ENCODE data around the gene BLTP3B. TPM values are rescaled to one million over a fixed set of nuclear protein-coding genes. Genes with fewer than 3 reads are reported as not detected.

Gene BLTP3B
- total RNA-seq, 1 donor from 2014 or later = 8.6 TPM

DNA sequence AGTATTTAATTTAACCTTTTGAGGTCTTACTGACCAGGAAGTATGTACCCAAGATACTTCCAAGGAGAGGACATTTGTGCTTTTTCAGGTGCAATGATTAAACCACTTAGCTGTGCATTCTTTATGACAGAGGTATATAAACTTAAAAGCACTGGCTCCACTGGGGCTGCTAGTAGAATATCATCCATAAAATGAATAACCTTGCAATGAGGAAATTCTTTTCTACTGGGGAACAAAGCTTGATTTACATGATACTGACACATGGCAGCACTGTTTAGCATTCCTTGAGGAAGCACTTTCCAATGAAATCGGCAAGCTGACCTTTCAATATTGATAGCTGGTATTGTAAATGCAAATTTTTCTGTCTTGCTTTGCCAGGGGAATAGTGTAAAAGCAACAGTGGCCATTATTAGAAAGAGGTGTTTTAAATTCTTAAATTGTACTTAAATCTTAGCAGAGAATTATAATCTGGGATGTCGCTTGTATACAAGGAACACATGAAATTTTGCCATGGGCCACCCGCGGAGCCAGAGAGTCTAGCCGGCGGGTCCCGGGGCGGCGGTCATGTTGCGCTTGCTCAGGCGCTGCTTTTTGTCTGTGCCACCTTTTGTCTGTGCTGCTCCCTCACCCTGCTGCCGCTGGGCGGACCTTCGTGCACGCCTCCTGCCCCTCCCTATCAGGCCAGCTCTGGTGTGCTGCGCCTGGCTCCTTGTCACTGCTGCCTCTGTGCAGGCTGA, 20.9 kb upstream of the BLTP3B start:
- DNase-seq (ENCODE audit: extremely low read depth, low read depth, low spot score) = no peak

DNA sequence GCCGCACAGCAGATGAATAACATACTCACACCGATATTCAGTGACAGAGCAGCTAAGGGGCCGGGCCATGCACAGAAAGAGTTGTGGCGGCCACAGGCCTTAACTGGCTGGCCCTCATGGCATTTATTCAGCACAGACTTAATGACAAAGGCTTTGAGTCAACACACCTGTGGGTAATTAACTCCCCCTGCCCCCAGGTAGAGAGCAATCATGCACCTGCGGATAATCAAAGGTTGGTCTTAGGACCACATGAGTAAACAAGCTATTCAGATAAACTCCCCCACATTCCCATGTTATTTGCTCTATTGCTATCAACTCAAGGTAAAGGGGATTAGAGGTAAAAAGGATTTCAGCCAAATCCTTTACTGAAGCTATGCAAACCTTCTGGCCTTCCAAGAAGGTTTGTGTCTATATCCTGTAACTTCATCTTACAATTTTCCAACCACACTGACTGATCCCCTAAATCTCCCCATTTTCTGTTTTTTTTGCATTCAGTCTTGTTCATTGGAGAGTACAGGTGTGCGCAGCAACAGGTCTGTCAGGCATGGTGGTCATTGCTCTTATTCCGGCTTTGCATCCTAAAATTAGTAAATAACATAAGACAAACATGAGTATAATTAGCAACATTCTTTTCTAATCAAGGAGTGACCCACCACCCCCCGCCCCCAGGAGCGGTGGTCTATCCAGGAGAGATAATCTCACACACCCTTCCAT, 16.9 kb upstream of the BLTP3B start:
- DNase-seq (ENCODE audit: extremely low read depth, low read depth, low spot score) = no peak

GRCh38 chr12:100158535-100158934, 15.9 kb upstream of the BLTP3B start:
- no peak for DNase-seq (ENCODE audit: extremely low read depth, low read depth, low spot score)

GRCh38 chr12:100157427-100157821, 14.8 kb upstream of the BLTP3B start:
- no peak for DNase-seq (ENCODE audit: extremely low read depth, low read depth, low spot score)

DNA sequence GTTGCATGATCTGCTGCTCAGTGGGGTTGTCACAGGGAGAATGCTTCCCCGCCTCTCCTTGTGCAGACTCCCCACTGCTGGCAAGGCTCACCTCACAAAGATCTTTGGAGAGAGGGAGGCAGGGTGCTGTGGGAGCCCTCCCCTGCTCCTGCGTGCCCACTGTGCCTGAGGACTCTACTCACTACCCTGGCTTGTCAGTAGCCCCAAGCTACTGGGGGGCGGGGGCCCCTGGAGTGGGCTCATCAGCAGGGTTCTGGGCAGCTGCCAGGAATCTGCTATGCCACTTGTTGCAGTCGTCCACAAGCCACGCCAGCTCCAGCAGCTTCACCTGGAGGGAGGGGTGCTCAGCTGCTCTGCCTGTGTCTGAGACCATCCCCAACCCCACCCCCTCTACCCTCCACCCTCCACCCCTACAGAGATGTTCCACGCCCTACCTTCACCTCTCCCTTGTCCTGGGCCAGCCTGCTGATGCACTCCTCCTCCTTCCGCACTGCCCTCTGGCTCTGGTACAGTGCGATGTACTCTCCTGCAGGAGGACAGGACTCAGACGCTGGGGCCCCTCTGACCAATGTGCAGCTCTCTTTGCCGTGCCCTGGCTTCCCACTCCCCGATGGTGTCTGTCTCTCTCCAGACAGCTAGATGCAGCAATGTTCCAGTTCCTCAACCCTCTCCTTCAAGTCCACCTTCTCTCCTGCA, 14.2 kb upstream of the BLTP3B start:
- no peak for DNase-seq (ENCODE audit: extremely low read depth, low read depth, low spot score)

- no peak for DNase-seq (ENCODE audit: extremely low read depth, low read depth, low spot score)
These were observed 12.0 kb upstream of the BLTP3B start for GRCh38 chr12:100154474-100155247.

GRCh38 chr12:100153131-100153530, 10.5 kb upstream of the BLTP3B start:
- no peak for DNase-seq (ENCODE audit: extremely low read depth, low read depth, low spot score)

DNA sequence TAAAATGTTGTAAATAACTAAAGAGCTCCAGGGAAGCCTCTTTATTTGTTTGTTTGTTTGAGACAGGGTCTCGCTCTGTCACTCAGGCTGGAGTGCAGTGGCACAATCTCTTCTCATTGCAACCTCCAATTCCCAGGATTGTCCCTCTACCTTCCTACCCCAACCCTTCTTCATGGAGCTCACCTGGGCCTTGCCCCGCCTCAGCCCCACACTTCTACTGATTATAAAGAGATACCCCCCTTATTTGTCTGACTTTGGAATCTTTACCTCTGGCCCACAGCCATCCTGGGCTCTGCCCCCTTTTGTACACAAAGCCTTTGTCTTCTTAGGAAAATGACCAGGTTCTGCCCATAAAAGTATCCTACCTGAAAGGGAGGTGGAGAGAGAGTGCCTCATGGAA, 9.1 kb upstream of the BLTP3B start:
- no peak for DNase-seq (ENCODE audit: extremely low read depth, low read depth, low spot score)

- no peak for DNase-seq (ENCODE audit: extremely low read depth, low read depth, low spot score)
These were observed 3.6 kb upstream of the BLTP3B start for GRCh38 chr12:100146252-100146651.

- DNase-seq (ENCODE audit: extremely low read depth, low read depth, low spot score) = no peak
These were observed 3.0 kb upstream of the BLTP3B start for GRCh38 chr12:100145643-100146042.

GRCh38 chr12:100141998-100142850, 450 bp downstream of the BLTP3B start:
- DNase-seq (ENCODE audit: extremely low read depth, low read depth, low spot score) = no peak

DNA sequence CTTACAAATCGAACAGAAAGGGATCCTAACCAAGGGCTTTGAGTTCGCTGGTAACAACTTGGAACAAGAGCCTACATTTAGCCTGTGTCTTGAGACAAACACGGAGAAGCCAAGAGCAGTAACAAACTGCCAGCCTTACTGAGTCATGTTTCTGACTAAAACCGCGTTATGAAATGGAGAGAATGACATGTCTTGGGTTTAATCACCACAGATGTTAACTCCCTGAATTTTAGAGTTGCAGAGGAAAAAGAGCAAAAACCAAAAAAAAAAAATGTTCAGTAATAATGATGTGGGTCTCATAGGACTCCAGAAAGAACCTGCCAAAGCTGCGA, 1.0 kb downstream of the BLTP3B start:
- DNase-seq (ENCODE audit: extremely low read depth, low read depth, low spot score) = peak; percentile 42

GRCh38 chr12:100138803-100139098, 3.9 kb downstream of the BLTP3B start:
- no peak for DNase-seq (ENCODE audit: extremely low read depth, low read depth, low spot score)

DNA sequence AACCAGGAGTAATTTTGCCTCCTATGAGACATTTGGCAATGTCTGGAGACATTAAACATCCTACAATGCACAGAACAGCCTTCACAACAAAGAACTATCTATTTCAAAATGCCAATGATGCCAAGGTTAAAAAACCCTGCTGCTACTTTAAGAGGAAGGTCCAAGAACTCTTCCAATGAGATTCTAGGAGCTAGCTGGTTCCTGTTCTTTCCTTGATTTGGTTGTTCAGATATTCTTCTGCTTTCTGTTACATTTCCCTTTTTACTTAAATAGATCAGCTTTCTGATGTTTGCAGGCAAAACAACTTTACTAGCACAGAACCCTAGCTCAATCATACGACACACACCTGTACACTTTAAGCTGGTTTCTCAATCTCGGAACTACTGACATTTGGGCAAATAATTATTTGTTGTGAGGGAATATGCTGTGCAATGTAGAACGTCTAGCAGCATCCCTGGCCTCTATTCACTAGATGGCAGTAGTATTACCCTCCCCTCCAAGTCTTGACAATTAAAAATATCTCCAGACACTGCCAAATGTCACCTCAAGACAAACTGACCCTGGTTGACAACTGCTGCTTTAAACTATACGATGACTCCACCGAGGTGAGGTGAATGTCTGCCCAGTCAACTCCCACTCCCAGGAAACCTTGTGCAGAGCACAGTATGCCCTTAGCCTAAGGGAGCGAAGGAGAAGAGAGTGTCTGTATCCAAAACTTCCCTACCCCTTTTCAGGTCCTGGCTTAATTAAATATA, 4.4 kb downstream of the BLTP3B start:
- no peak for DNase-seq (ENCODE audit: extremely low read depth, low read depth, low spot score)

- DNase-seq (ENCODE audit: extremely low read depth, low read depth, low spot score) = no peak
These were observed 9.5 kb downstream of the BLTP3B start for GRCh38 chr12:100133200-100133599.

GRCh38 chr12:100128512-100128908, 14.2 kb downstream of the BLTP3B start:
- DNase-seq (ENCODE audit: extremely low read depth, low read depth, low spot score) = no peak

DNA sequence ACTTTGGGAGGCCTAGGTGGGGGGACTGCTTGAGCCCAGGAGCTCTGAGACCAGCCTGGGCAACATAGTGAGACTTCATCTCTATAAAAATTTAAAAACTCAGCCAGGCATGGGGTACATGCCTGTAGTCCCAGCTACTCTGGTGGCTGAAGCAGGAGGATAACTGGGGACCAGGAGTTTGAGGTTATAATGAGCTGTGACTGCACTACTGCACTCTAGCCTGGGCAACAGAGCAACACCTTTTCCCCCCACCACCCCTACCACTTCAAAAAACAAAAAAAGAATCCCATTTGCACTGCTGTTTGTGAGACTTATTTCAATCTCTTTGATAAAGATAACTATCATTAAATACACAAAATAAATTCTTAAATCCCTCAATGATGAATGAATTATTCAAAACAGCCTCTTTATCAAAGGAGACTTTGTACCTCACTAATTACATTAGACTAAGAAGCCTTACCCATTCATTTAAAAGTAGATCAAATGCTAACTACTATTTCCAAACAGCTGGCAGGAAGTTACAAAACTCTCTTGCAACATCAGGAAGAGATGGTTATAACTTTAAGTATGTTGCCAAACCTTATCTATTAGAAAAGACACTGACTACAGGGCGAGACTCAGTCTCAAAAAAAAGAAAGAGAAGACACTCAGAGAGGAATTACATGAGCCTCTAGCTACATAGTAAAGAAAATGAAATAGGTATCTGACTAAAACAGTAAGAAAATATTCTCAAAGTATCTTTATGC, 14.7 kb downstream of the BLTP3B start:
- DNase-seq (ENCODE audit: extremely low read depth, low read depth, low spot score) = no peak

- no peak for DNase-seq (ENCODE audit: extremely low read depth, low read depth, low spot score)
These were observed 19.2 kb downstream of the BLTP3B start for GRCh38 chr12:100123316-100124095.

Data from glomerular endothelial cell (primary cell).